HG02884 (cell line): Measurements from ENCODE around the gene DSC2.

Experiments
- ATAC-seq: cut with Tn5 transposase; IDR thresholded peaks from one replicate; pipeline ENCODE4 v1.9.1; 2021; ENCODE audit warnings: mild to moderate bottlenecking, moderate library complexity; ENCODE audit not compliant: unreplicated experiment

DSC2 gene

DNA sequence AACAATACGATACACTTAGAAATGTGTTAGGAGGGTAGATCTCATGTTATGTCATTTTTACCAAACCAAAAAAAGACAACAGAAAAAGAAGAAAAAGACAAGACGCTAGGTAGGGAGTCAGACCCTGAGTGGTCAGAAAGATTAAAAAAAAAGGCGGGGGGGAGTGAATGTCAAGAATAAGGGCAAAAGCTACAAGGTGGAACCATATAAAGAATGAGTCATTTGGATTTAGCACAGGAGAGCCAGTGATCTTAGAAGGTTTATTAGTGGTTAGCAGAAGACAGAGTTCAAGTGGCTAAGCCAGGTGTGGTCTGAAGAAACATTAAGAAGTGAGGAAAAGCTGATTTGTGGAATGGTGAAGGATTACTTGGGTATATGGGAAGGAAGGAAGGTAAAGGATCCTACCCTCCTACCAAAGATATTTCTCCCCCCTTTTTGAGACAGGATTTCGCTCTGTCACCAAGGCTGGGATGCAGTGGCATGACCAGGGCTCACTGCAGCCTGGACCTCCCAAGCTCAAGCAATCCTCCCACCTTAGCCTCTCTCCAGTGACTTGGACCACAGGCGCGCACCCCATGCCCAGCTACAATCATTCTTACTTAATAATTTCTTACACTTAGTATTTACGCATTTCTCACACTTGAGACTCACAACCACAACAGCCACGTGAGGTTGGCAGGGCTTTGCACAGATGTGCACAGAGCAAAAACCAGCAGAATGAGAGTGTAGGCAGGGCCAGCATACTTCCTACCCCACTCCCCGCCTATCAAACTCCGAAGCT is 2.6 kb downstream of the DSC2 start:
- ATAC-seq = no peak

DNA sequence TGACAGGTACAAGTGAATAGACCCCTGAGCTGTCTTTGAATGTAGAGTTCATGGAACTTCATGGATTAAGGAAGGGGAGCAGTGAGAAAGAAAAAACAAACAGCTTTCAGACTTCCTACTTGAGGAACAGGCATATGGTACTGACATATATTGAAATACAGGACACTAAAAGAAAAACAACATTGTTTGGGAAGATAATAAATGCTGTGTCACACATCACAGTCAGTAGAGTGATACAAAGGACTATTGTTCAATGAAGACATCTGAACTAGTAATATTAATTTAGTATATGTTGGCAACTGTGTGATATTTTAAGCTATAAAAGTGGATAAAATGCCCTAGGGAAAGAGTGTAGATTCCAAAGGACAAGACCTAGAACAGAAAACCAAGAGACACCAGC is 3.3 kb downstream of the DSC2 start:
- no peak for ATAC-seq

DNA sequence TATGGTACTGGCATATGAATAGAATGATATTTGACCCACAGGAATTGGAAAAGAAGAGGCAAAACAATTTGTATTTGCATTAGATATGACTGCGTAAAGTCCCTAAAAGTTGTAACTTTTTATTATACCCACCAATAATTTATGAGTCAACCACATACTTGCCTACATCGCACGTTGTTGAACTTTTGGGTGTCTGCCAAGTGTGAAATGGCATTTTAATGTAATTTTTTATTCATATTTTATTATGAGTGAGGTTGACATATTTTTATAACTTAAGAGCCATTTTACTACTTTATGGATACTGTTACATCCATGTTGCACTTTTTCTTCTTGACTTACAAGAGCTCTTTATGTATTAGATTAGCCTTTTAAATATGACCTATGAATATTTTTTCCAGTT is 4.6 kb downstream of the DSC2 start:
- ATAC-seq = no peak

DNA sequence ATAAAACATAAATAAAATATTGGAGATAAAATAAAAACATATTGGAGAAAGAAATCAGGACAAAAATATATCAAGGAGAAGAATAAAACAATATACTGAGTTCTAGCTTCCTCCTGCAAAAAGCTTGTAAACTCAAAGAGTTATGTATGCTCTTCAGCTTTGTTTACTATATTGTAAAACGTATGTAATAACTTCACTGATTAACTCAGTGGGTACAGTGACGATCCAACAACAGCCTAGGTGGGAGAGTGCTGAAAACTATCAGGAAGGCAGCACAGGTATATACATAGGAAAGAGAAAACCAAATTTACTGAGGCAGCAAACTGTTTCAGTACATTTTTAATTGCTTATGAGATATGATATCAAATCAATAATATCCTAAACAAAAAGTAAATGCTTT is 8.3 kb downstream of the DSC2 start:
- no peak for ATAC-seq

DNA sequence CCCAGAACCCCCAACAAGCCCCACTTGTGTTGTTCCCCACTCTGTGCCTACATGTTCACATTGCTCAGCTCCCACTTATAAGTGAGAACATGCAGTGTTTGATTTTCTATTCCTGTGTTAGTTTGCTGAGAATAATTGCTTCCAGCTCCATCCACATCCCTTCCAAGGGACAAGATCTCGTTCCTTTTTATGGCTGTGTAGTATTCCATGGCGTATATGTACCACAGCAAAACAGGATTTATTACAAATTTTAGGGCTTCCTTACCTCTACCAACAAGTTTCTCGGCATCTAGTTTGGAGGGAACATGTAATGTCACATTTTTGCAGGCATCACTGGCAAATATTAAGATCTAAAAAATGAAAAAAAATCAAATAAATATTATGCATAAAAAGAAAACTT is 8.9 kb downstream of the DSC2 start:
- no peak for ATAC-seq

DNA sequence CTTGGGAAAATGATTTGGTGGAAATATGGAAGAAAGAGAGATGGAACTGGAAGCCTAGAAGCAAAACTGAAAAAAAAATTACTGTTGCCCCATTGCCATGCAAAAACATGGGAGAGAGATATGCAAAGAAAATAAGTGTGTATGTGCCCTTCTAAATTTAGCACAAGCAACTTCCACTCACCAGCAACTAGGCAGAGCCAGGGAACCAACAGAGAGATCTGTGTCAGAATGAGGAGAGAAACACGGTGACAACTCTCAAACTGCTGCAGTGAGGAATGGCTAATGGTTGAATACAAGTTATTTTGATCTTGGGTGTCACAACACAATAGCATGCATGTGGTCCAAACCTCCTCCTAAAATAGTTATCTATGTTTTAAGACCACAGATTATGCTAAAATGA is 10.9 kb downstream of the DSC2 start:
- no peak for ATAC-seq

DNA sequence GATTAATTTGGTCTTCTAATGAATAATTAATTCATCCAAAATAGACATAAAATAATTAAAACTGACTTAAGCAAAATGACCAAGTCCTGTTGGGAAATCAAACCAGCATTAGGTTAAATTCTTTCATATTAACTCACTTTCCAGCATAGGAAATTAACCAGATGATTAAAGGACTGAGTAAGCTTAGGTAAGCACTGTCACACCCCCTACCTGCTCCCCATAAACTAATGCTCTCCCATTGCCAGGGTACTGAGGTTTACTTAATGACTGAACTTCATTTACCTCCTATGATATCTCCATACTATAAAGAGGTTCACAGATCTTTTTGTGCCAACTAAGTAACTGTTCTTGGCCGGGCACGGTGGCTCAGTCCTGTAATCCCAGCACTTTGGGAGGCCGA is 13.7 kb downstream of the DSC2 start:
- no peak for ATAC-seq

DNA sequence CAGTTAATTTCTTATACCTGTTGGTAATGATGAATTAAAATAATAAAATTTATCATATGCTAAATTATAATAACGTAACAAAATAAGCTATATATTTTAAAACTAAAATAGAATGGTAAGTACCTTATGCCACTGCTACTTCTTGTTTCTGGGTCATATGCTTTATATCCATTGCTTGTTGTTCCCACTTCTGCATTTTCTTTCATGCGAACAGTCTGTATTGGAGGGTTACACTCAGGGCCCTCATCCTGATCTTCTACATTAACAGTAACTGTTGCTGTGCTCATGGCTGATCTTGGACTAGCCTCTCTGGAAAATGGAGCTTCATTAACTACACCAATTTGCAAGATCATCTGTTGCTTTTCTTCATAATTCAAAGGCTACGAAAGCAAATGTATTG is 22.2 kb downstream of the DSC2 start:
- ATAC-seq = no peak

DNA sequence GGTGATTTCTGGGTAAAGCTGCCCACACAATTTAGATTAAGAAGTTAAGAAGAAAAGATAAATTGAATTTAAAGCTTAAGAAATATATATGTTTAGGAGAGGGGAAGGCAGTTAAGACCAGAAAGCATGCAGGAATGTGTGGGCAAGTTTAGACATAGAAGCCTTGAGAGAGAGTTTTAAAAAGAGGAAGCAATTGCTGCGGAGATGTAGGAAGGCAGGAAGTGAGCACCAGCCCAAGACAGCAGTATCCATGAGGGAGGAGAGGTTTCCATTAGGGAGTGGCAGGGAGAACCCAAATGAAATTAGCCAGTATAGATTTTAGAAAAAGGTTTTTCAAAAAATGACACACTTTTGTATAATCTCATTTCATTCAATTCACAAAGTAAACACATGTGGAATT is 24.3 kb downstream of the DSC2 start:
- no peak for ATAC-seq

DNA sequence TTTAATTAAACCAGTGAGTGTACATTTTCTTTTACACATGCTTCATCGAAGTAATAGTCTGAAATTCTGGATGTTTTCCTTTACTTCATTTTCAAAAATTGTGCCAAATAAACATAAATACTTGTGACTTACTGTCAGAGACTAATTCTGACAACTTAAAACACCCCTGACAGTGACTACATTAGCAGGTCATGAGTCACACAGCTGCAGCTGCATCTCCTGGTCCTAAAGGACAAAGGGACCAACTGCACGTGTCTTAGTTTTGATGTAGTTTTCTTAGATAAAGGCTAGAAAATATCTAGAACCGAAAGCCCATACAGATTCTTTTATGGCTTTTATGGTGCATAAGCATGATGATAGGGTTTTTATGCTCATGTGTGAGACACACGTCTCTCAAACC is 30.0 kb downstream of the DSC2 start:
- ATAC-seq = no peak

DNA sequence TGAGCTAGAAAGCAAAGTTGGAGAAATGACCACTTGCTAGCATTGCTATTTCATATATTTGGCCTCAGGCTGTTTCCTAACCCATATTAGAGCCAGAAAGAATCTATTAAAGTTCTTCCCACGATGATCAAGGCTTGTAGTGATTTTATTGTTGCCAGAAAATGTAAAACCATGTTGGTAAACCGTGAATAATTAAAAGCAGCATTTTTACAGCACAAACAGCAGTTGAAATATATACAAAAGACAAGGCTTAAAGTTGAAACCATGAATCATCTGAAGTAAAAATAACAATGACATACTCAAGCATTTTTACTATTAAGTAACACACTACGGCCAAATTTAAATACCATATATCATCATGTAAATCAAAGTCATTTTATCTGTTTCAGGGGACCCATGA is 32.0 kb downstream of the DSC2 start:
- ATAC-seq = no peak

DNA sequence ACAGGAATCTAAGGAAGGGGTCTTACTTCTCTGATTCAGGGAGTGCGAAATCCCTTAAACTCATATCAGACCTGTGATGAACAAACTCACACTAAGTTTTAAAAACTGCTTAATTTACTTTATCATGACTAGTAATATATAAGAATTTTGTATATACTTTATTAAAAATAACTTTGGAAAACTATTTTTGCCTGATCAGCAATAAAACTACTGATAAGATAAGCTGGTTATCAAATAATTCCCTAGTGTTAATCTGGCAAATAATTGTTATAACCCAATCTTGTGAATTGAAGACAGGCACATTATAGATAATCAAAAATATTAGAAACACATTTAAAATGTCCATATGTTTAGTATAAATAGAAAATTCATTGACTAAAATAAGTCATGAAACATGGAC is 36.0 kb downstream of the DSC2 start:
- no peak for ATAC-seq

DNA sequence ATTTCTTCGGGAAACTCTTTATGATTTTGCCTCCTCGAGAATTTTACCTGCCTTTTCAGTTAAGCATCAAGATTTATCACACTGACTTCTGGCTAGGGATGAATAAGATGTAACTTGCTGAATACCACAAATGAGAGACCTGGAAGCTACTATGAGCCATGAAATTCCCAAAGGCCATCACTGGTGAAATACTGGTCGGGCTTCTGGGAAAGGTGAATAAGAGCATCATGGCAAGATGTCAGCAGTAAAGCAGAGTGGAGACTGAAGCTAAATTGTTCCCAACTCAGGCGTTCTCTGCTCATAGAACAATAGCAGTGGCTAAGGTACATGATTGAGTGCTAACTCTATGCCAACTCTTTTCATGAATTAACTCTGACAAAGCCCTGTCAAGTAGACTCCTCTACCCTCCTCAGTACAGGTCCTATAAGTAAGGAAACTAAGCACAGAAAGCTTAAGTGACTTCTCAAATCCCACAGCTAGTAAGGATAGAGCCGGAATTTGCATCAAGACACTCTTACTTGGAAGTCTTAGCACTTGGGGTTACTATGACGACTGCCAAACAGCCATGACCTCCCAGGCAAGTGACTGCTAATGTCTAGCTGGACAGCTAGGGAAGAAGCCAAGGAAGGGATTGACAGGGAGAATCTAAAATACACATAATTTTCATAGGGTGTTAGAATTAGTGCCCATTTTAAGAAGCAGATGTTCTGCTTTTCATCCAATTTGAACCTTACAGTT is 37.0 kb downstream of the DSC2 start:
- ATAC-seq = no peak

DNA sequence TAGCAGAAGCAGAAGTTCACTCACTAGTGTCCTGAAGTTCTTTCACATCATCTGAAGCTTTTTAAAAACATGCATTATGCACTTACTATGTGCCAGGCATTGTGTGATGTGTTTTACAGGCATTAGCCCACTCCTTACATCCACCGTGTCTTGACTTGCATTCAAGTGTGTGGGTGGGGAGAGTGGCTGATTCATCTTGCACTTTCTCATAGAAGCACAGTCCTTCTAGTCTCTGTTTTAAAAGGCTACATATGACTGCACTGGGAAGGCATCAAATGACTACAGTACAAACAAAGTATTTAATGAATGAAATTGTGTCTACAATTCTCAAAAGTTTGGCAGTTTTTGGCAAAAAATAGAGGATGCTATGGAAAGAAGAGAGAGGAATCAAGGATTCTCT is 38.1 kb downstream of the DSC2 start:
- ATAC-seq = peak; percentile 74

DNA sequence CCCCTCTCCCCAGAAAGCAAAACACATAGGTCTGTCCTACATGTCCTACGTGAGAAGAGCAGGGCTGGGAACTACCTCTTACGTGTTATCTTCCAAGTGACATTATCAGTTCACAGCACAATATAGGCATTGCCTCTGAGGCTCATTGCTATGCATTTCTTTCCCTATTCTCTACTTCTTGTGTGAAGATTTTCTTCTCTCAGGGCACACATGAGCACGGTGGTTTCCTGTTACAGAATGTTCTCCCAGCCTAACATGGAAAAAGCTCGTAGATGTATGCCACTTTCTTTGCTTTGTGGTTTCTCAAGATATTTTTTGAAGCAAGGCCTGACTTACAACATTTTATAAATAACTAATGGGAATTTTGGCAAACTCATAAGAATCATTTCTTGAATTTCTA is 40.3 kb downstream of the DSC2 start:
- ATAC-seq = peak; percentile 39

DNA sequence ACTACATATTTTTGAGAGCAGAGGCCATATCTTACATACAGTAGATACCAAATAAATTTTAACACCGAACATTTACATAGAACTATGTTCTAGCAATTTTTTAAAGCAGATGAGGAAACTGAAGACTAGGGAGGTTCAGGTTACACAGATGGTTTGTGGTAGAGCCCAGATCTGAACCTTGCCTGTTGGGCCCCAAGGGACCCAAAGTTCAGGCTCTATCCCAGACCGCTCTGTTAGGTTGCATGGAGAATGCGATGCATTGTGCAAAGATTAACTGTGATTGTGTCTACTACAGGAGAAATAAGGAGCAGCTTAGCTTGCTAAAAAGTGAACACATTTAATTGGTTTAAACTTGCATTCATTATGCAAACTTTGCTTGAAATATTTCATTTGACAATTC is 43.3 kb downstream of the DSC2 start:
- ATAC-seq = no peak

DNA sequence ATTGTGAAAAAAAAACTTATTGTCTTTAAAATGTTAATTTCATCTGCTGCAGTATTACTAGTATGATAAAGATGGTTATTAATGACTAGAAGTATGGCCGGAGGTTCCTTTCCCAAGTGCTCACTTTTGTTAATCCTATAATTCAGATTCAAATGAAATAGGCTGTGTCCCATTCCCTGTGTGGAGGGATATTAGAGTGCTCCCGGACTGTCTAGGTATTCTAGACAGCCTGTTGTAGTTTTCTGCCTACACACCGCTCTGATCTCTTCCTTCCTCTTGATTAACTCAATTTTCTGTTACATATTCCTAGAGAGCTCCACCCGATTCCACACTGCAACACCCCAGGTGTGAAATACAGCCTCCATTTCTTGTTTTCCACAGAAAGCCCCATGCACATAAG is 44.3 kb downstream of the DSC2 start:
- ATAC-seq = no peak

DNA sequence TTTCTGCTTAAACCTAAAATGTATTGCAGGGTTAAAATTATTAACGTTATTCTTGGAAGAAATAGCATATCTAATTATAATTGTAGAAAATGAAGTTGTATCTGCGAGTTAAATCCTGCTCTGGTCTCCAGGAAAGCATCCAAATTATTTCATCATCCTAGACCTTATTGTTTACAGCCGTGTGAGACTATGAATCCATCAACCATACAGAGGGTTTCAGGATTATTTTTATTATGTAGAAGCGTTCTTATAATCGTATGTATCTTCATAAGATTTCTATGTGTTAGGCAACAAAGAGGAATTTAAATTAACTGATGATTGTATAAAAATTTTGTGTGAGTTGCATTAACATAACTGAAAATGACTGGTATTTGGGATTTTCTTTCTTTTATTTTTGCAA is 45.2 kb downstream of the DSC2 start:
- ATAC-seq = no peak

DNA sequence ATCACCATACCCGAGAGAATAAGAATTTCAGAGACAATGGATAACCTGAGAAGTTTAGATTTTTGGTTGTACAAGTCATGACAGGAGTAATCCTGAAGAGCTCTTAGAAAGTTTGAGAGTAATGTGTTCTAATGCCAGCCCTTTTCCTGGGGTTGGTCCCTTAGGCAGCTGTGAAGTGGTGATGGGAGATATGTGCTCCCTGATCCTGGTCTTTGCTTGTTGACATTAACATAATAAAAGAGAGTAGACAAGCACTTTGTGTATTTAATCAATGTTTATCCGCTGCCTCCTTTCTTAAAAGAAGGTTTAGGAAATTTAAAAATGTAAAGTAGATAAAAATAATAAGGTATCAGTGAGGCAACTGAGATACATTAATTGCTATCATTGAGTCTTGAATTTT is 45.9 kb downstream of the DSC2 start:
- no peak for ATAC-seq

DNA sequence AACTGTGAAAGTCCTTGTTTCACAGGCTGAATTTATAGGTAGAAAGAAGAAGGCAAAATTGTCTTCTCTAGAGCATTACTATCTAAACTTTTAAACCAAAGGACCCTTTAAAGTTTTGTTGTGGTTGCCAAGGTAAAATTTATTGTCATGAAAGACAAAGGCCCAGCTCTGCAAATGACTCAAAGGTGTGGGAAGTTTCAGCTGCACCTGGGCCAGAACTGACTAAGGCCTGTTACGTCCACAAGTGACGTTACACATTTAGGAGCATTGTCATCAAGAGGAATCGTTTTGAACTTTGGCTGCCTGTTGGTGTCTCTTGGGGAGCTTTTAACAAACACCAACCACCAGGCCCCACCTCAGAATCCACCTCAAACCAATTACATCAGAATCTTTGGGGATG is 51.6 kb downstream of the DSC2 start:
- ATAC-seq = no peak

DNA sequence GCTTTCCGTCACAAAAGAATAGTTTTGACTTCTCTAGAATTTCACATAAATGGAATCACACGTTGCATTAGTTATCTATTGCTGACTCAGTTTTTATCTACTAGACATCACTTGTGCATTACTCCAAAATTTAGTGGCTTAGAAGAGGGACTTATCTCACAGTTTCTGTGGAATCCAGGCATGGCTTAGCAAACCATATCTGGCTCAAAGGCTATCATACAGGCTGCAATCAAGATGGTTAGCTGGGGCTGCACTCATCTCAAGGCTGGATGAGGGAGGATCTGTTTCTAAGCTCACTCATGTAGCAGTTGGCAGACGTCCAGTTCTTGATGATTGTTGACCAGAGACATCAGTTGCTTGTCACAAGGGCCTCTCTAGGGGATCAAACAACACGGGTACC is 53.0 kb downstream of the DSC2 start:
- no peak for ATAC-seq

DNA sequence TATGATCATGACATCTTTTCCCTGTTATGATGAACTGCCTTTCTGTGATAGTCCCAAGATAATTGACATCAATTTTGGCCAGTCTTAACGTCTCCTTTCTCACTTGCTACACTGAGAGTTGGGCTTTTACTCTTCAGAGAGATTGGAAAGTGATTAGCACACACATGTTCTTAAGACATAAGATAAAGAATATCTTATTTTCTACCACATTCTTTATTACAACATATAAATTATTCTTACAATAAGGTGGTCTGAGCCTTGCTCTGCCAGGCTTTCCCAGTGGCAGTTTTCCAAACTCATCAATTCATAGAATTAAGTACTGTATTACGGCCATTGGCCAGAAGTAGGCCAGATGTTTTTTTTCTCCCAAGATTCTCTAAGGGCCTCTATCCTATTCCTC is 54.0 kb downstream of the DSC2 start:
- ATAC-seq = no peak

DNA sequence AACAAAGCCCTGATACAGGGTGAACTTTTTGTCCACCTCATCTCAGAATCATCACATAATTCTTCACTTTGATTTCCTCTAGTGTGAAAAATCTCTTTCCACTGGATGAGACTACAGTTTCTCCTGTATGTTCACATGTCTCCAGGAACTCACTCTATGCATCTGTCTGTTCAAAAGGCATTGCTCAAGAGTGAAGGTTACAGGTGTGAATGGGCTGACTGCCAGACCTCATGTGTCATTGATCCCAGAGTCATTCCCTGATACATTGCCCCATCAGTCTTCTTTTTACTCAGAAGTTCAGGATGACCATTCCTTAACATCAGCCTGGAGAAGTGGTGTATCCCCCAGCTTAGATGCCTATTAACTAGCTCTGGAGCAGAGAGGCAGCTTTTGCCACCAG is 55.3 kb downstream of the DSC2 start:
- no peak for ATAC-seq
